GM21723 (cell line): ENCODE data around the gene RARB.
A peak's percentile ranks its signal among the peaks of the same experiment; 100 is the strongest.

Source experiments
- ATAC-seq: cut with Tn5 transposase; IDR thresholded peaks from one replicate; pipeline ENCODE4 v1.9.1; 2021; ENCODE audit warnings: mild to moderate bottlenecking, moderate library complexity; ENCODE audit not compliant: unreplicated experiment

RARB gene

DNA sequence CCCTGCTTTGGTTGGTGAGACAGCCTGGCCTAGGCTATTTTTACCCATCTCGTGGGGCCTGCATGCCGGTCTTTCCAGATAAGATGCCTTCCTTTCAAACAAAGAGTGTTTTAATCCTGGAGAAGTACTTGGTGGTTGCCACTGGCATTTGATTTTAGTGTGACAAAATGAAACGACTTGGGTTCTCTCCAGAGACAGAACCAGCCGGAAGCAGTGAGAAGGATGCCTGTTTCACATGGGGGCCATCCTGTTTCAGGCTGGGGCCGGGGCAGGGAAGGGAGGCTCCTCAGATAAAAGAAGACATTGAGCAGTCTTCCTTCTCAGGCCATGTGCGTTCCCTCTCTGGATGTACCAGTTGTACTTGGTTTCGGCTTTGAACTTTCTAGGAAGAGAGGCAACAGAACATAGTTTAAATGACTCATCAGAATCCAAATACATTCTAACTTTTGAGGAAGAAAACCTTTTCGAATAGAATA lies 161.8 kb downstream of the RARB start:
- ATAC-seq, result no peak

- no peak for ATAC-seq
These were observed 164.5 kb downstream of the RARB start for GRCh38 chr3:25592510-25592968.

DNA sequence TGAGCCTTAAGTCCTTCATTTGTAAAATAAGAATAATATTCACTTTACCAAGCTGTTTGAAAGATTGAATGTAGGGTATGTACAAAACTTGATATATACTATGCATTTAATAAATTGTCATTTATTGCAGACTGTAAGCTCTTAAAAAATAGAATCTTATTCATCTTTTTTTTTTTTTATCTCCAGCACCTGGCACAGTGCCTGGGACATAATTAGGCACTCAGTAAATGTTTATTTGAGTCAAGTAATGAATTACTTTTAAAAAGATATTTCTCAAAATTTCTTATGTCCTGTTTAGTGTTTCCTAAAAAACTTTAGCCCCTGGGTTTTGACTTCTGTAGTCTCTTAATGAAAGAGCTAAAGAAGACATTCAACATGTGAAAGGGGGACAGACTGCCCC lies 164.9 kb downstream of the RARB start:
- no peak for ATAC-seq

- ATAC-seq, result peak; percentile 57
These were observed 166.0 kb downstream of the RARB start for GRCh38 chr3:25594007-25594502.

- no peak for ATAC-seq
These were observed 169.6 kb downstream of the RARB start for GRCh38 chr3:25597535-25598101.

DNA sequence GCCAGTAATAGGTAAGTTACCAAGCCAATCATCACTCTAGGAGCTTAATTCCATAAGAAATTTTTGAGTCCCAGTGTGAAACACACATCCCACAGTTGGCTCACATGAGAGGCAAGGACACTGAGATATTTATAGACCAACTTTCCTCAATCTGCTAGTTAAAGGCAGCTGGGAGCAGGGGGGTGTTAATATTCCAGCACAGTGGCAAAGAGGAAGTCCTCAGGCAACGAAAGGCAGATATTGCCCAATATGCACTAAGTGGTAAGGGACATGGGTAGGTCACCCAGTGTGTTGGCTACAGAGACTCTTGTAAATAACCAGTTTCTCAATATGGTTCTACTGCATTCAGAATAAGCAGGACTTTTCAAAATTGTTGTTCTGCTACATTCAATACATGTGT lies 175.6 kb downstream of the RARB start:
- ATAC-seq, result no peak

- ATAC-seq, result no peak
These were observed 176.2 kb downstream of the RARB start for GRCh38 chr3:25604107-25604805.

GRCh38 chr3:25610167-25610566 lies 182.1 kb downstream of the RARB start:
- ATAC-seq, result no peak

DNA sequence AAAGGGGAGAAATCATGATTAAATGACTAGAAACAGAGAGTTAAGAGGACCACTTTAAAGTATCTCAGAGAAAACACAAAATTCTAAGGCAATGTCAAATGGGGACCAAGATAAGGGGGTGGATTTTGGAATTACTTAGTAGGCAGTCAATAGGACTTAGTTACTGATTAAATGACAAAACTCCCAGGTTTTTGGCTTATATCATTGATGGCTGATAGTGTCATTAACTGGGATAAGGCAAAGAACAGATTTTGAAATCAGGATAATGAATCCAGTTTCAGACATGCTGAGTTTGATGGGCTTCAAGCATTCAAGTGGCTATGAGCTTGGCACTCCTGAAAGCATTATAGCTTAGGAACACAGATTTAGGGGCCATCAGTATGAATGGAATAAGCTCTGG lies 182.7 kb downstream of the RARB start:
- ATAC-seq, result no peak

DNA sequence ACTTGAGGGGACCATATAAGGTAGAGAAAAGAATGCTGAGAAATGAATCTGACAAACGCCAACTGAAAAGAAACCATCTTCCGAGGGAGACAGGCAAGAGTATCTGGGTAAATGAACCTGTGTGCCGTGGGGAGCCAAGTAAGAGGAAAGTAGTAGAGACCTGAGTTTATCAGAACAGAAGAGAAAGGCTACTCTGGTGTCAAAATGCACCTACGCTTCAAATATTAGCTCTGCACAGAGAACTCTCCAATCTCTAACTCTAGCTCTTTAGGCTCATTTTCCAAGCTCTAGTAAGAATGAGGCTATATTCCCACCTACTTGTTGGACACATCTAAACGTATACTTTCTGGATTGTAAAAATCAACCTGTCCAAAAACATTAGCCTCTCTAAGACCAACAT lies 183.1 kb downstream of the RARB start:
- ATAC-seq, result no peak

DNA sequence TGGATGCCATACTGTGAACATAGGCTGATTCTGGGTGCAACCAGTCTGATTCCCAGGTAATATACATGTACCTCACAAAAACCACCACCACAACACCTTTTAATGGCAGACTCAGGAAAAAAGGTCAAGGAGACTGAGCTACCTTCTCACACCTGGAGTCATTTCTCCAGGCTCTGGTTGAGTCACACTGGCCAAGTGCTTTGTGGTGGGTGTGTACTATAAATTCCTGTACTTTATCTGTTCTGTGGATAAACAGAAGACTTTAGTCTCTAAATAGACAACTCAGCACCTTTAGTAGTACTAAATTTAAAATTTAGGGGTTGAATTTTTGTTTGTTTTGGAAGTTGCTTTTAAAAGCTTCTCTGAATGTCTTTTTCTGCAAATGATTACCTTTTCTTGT lies 190.0 kb downstream of the RARB start:
- ATAC-seq, result no peak

- ATAC-seq, result no peak
These were observed 191.3 kb downstream of the RARB start for GRCh38 chr3:25619382-25619781.

- ATAC-seq, result no peak
These were observed 192.4 kb downstream of the RARB start for GRCh38 chr3:25620493-25620892.

DNA sequence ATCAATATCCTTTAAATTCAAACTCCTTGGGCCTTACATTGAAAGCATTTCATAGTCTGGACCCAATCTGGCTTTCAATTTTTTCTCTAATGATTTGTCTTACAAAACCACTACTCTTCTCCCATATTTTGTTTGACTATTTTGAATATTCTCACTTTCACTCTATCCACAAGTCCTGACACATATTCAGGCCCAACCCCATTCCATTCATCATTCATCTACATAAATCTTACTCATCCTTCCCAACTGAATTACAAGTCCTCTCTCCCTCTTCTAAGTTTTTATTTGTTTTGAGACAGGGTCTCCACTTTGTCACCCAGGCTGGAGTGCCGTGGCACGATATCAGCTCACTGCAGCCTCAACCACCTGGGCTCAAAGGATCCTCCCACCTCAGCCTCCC lies 193.0 kb downstream of the RARB start:
- no peak for ATAC-seq

DNA sequence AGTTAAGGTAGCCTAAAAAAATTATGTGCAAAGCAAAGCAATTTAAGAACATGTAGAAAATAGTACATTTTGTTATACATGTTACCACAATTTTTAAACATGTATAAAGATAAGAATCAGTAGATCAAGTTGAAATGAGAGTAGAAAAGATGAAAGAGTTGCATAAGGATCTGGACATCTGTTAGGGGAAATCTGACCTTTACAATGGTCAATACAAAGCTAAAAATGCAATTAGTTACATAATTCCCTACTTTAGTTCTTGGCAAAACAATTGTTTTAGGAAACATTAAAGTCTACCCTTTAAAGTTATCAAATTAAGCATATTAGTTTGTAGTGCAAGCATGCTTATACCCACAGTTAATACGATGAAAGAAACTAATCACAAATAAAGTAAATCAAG lies 203.9 kb downstream of the RARB start:
- no peak for ATAC-seq

- no peak for ATAC-seq
These were observed 205.9 kb downstream of the RARB start for GRCh38 chr3:25633919-25634318.

DNA sequence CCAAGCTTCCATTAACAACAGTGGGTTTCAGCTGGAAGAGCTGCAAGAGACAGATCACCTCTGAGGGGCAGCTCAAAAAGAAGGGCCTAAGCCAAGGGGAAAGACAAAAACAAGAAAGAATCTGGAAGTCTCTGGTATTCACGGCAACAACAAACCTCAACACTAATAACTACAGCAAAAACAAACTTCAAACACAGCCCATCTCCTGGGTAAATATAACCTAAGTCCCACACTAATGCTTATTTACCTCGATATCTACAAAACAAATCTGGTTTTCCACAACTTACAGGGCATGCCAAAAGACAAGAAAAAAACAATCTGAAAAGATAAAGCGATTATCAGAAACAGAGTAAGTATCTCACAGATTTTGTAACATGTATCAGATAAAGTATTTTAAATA lies 207.0 kb downstream of the RARB start:
- no peak for ATAC-seq
